Measurements from ENCODE around the gene KCNE1. TPM values are rescaled to one million over a fixed set of nuclear protein-coding genes. Genes with fewer than 3 reads are reported as not detected.

KCNE1 gene
- total RNA-seq: 0.26 and 1.0 TPM in 2 replicates

GRCh38 chr21:34511787-34512455, at the start of gene KCNE1:
Gene KCNE1, minus strand, starts transcription at chr21:34512210. Its CDS starts 62,576 bp downstream, at chr21:34449634.
- Histone ChIP-seq H3K27me3 (ENCODE audit: control insufficient read depth, insufficient read depth, low read length) (no peaks in the 10 kb centered on the region), H3K36me3 (ENCODE audit: control insufficient read depth, insufficient read depth, low read length) (no peaks in the 10 kb centered on the region), H3K4me3 (ENCODE audit: low read depth, low read length) (no peak within 1 kb of the TSS)
- peak; percentile 47 for DNase-seq (ENCODE audit: low read depth)
- no peak for TF ChIP-seq CTCF (IDR thresholded peaks at IDR 0.05; ENCODE audit: insufficient read depth, low read length, severe bottlenecking)
- peak; percentile 89 for FAIRE-seq

DNA sequence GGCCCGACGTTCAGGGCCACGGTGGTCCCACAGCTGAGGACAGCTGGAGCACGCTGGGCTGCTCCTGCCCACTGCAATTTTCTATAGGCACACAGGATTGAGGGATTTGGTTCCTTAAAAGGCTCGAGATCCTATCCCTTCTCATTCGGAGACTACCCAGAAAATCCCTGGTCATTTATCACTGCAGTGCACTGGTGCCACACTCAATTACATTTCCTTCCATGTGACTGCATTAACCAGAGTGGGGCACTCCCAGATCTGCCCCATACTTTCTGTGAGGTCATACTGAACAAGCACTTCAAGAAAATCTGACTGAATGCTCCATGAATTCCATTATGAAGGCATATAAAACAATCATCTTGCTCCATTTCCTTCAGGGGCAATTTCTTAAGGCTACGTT, 49.8 kb upstream of the KCNE1 start:
- DNase-seq (ENCODE audit: low read depth): no peak
- no peak overlapping the region for H3K4me3 ChIP-seq (ENCODE audit: low read depth, low read length)
- TF ChIP-seq CTCF (IDR thresholded peaks at IDR 0.05; ENCODE audit: insufficient read depth, low read length, severe bottlenecking): no peak
- FAIRE-seq: no peak
- H3K27me3 ChIP-seq (ENCODE audit: control insufficient read depth, insufficient read depth, low read length): no peaks in the 10 kb centered on the region
- no peaks in the 10 kb centered on the region for H3K36me3 ChIP-seq (ENCODE audit: control insufficient read depth, insufficient read depth, low read length)

DNA sequence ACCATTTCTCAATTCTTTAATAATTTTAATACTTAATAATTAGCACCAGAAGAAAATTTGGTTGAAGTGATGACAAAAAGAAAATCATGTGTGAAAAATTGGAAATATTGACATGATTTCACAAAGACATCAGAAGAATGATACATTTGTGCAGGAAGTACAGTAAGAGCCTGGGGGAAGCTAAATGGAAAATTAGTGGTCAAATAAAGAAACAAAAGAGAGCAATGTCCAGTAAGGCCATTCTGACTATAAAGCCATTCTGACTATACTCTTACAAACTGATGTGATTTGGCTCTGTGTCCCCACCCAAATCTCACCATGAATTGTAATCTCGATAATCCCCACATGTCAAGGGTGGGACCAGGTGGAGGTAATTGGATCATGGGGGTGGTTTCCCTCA, 48.6 kb upstream of the KCNE1 start:
- DNase-seq (ENCODE audit: low read depth) (no peak), FAIRE-seq (no peak)
- no peak overlapping the region for H3K4me3 ChIP-seq (ENCODE audit: low read depth, low read length)
- H3K27me3 ChIP-seq (ENCODE audit: control insufficient read depth, insufficient read depth, low read length): no peaks in the 10 kb centered on the region
- no peak for TF ChIP-seq CTCF (IDR thresholded peaks at IDR 0.05; ENCODE audit: insufficient read depth, low read length, severe bottlenecking)
- no peaks in the 10 kb centered on the region for H3K36me3 ChIP-seq (ENCODE audit: control insufficient read depth, insufficient read depth, low read length)

DNA sequence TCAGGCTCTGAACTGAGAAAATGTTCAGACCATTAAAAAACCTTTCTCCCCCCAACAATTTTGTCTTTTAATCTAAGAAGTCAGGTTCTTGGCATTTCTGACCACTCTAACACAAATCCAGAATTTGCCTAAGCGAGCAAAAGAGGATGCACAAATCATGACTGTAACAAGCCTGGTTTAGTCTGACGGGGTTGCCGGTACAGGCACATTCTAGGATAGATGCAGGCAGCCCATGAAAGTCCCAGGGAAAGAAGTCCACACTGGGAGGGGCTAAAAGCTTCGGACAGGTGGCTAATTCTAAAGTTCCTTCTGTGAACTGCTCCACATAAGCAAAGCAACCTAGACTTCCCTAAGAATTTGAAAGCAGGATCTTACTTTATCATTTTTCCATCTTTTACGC, 48.0 kb upstream of the KCNE1 start:
- no peak for DNase-seq (ENCODE audit: low read depth)
- no peak for FAIRE-seq

GRCh38 chr21:34559089-34559631, 47.1 kb upstream of the KCNE1 start:
- no peak for DNase-seq (ENCODE audit: low read depth)
- Histone ChIP-seq H3K36me3 (ENCODE audit: control insufficient read depth, insufficient read depth, low read length) (no peaks in the 10 kb centered on the region), H3K27me3 (ENCODE audit: control insufficient read depth, insufficient read depth, low read length) (no peaks in the 10 kb centered on the region), H3K4me3 (ENCODE audit: low read depth, low read length) (no peak overlapping the region)
- no peak for FAIRE-seq
- TF ChIP-seq CTCF (IDR thresholded peaks at IDR 0.05; ENCODE audit: insufficient read depth, low read length, severe bottlenecking): no peak

More for the DNA sequence above, 48.0 kb upstream of the KCNE1 start:
- Histone ChIP-seq H3K27me3 (ENCODE audit: control insufficient read depth, insufficient read depth, low read length) (no peaks in the 10 kb centered on the region), H3K36me3 (ENCODE audit: control insufficient read depth, insufficient read depth, low read length) (no peaks in the 10 kb centered on the region), H3K4me3 (ENCODE audit: low read depth, low read length) (no peak overlapping the region)
- TF ChIP-seq CTCF (IDR thresholded peaks at IDR 0.05; ENCODE audit: insufficient read depth, low read length, severe bottlenecking): no peak

DNA sequence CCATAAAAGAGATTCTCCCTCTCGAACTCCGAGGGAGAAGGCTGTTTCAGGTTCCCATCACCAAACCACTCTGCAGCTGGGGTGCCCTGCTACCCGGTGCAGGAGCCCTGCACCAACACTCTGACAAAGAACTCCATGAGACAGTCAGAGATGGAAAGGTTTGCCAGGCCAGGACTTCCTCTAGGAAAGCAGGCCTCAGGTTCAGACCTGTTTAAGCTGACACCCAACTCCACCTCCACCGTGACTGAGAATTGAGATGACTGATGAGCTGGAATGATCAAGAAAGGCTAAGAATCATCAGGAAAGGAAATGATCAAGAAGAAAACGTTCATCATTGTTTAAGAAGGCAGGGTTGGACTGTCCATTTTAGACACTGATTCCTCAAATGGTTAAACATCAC, 46.2 kb upstream of the KCNE1 start:
- Histone ChIP-seq H3K36me3 (ENCODE audit: control insufficient read depth, insufficient read depth, low read length) (no peaks in the 10 kb centered on the region), H3K27me3 (ENCODE audit: control insufficient read depth, insufficient read depth, low read length) (no peaks in the 10 kb centered on the region), H3K4me3 (ENCODE audit: low read depth, low read length) (no peak overlapping the region)
- FAIRE-seq (peak; percentile 88), DNase-seq (ENCODE audit: low read depth) (peak; percentile 95)
- no peak for TF ChIP-seq CTCF (IDR thresholded peaks at IDR 0.05; ENCODE audit: insufficient read depth, low read length, severe bottlenecking)

Measured in bronchial epithelial cell (primary cell).